HFF-Myc (cell line): ENCODE measurements around the gene ATP2C2.
"Not testable (repeated sequence)": the region's sequence is repeated elsewhere in the genome, so short reads cannot be mapped to it uniquely, and the experiment has no call there.

Experiments used
- DNase-seq: peaks from one replicate; pipeline ENCODE4 v3.0.0-alpha.2; 2011; ENCODE audit warnings: low read depth; ENCODE audit errors: extremely low read depth
- H3K4me3 ChIP-seq: replicated peaks from 2 replicates; pipeline ENCODE4 v1.5.1; 2011; ENCODE audit warnings: low read depth, mild to moderate bottlenecking, control low read depth, low read length
- CTCF ChIP-seq: IDR thresholded peaks from 2 replicates; pipeline ENCODE4 v1.5.1; 2012; ENCODE audit warnings: mild to moderate bottlenecking, low read depth, low read length, control low read depth; ENCODE audit errors: missing control alignments

The ATP2C2 gene

GRCh38 chr16:84450176-84450865, 82.0 kb downstream of the ATP2C2 start:
- no peak for DNase-seq
- no peak for TF ChIP-seq CTCF
- no peak overlapping the region for H3K4me3 ChIP-seq

GRCh38 chr16:84451010-84451676, 82.8 kb downstream of the ATP2C2 start:
- not testable (repeated sequence) for DNase-seq, H3K4me3 ChIP-seq

- no peak for DNase-seq
- TF ChIP-seq CTCF: no peak
- no peak overlapping the region for H3K4me3 ChIP-seq
Observed at GRCh38 chr16:84451781-84452180, 83.4 kb downstream of the ATP2C2 start.

GRCh38 chr16:84453061-84453752, 84.9 kb downstream of the ATP2C2 start:
- no peak for TF ChIP-seq CTCF
- no peak overlapping the region for H3K4me3 ChIP-seq
- no peak for DNase-seq

- no peak for DNase-seq
- H3K4me3 ChIP-seq: no peak overlapping the region
- no peak for TF ChIP-seq CTCF
Observed at GRCh38 chr16:84454611-84455010, 86.3 kb downstream of the ATP2C2 start.

GRCh38 chr16:84455031-84455430, 86.7 kb downstream of the ATP2C2 start:
- DNase-seq: no peak
- TF ChIP-seq CTCF: no peak
- H3K4me3 ChIP-seq: no peak overlapping the region
